Heart left ventricle (tissue), 13 donors: Measurements from ENCODE around the gene RTL10.

Source experiments
- CTCF ChIP-seq, 12 donors: fragments of 200-600 bp; sonication (generic) in 4 of 12; IDR thresholded peaks; one replicate each; pipeline versions ENCODE4 v1.5.0 to v1.8.0; 2018 to 2022; ENCODE audit warnings: antibody characterized with exemption in 12 of 12, mild to moderate bottlenecking in 5 of 12
- POLR2A ChIP-seq, 2 donors: fragments of 450-650 bp; IDR thresholded peaks; one replicate each; pipeline ENCODE4 v1.6.1; 2017; ENCODE audit warnings: antibody characterized with exemption in 2 of 2, mild to moderate bottlenecking in 2 of 2, moderate library complexity in 2 of 2
- donor health status: ischemic (EF 13 %, LVEDD 7.1; RV severe dilation, severe dysfunction).
- donor health status: DM: no; HTN: yes; CAD: no.
- donor health status: DM: no; HTN: no; CAD: no.
- donor health status: ischemic (EF 25% LVEDD 6.9; RV normal size, moderate dysfunction).
- donor health status: ischemic (EF 25% LVEDD 5.7; RV mildly dilated, moderate dysfunction).
- donor health status: ischemic (EF 35%, LVEDD 5.7; RV mildly dilated, moderate dysfunction).
- donor health status: nonischemic (EF 11% LVEDD 7.7; RV severe dilation, severe dysfunction).
- donor health status: DM: yes; HTN: yes; CAD: no.
- donor health status: PGD.
- donor health status: ischemic (EF 29% LVEDD 5.4; RV normal size, mild dysfunction).
- donor health status: nonischemic (EF 23%, LVEDD 6.1; RV moderate dilation, normal function).

GRCh38 chr22:19873138-19873959 is 18.7 kb upstream of the RTL10 start:
- TF ChIP-seq POLR2A (IDR thresholded peaks at IDR 0.05) = no peak
- TF ChIP-seq CTCF (IDR thresholded peaks at IDR 0.05) = no peak
